GM21367 (cell line): ENCODE measurements around the gene SESN1.
"Not testable (repeated sequence)": the region's sequence is repeated elsewhere in the genome, so short reads cannot be mapped to it uniquely, and the experiment has no call there.

ENCODE experiments used
- ATAC-seq: cut with Tn5 transposase; IDR thresholded peaks from one replicate; pipeline ENCODE4 v1.9.1; 2021; ENCODE audit not compliant: unreplicated experiment

The SESN1 gene

GRCh38 chr6:109095036-109095834 is 589 bp upstream of the SESN1 start, which contains the start of gene CEP57L1:
TSS of gene CEP57L1 (plus strand) at chr6:109095507. CDS start at chr6:109145222, 49,715 bp downstream.
- ATAC-seq, result peak; percentile 68

GRCh38 chr6:109093732-109094415 is 772 bp downstream of the SESN1 start:
- no peak for ATAC-seq

- ATAC-seq, result no peak
These were observed 2.6 kb downstream of the SESN1 start for GRCh38 chr6:109092074-109092473.

GRCh38 chr6:109091314-109092024 is 3.2 kb downstream of the SESN1 start:
- ATAC-seq, result no peak

- no peak for ATAC-seq
These were observed 5.7 kb downstream of the SESN1 start for GRCh38 chr6:109088995-109089394.

GRCh38 chr6:109087661-109088264 is 6.9 kb downstream of the SESN1 start:
- no peak for ATAC-seq

GRCh38 chr6:109084146-109084545 is 10.5 kb downstream of the SESN1 start:
- ATAC-seq, result not testable (repeated sequence)

- ATAC-seq, result no peak
These were observed 11.0 kb downstream of the SESN1 start for GRCh38 chr6:109083657-109084056.

- ATAC-seq, result no peak
These were observed 12.5 kb downstream of the SESN1 start for GRCh38 chr6:109082188-109082577.

GRCh38 chr6:109081516-109082187 is 13.0 kb downstream of the SESN1 start:
- no peak for ATAC-seq

GRCh38 chr6:109081026-109081425 is 13.6 kb downstream of the SESN1 start:
- no peak for ATAC-seq

- no peak for ATAC-seq
These were observed 14.7 kb downstream of the SESN1 start for GRCh38 chr6:109079981-109080380.

GRCh38 chr6:109076377-109076776 is 18.3 kb downstream of the SESN1 start:
- ATAC-seq, result no peak

- ATAC-seq, result no peak
These were observed 18.7 kb downstream of the SESN1 start for GRCh38 chr6:109075934-109076333.

GRCh38 chr6:109074133-109074415 is 20.6 kb downstream of the SESN1 start:
- ATAC-seq, result no peak

- ATAC-seq, result no peak
These were observed 21.1 kb downstream of the SESN1 start for GRCh38 chr6:109073344-109074132.

- no peak for ATAC-seq
These were observed 23.3 kb downstream of the SESN1 start for GRCh38 chr6:109071125-109071917.

- ATAC-seq, result no peak
These were observed 24.9 kb downstream of the SESN1 start for GRCh38 chr6:109069746-109070145.

GRCh38 chr6:109062767-109063352 is 31.8 kb downstream of the SESN1 start:
- no peak for ATAC-seq
